Muscle layer of duodenum (tissue), 2 donors: ENCODE data around the gene DGKG.

ENCODE experiments used
- H3K27ac ChIP-seq: one replicate; pipeline ENCODE4 v1.7.0; 2013; ENCODE audit warnings: mild to moderate bottlenecking, low read length
- H3K27me3 ChIP-seq: one replicate; pipeline ENCODE4 v1.7.0; 2013; ENCODE audit warnings: low read depth, mild to moderate bottlenecking, control low read depth, low read length
- H3K36me3 ChIP-seq, 2 donors: one replicate each; pipeline ENCODE4 v1.7.0; 2013; ENCODE audit warnings: low read length in 2 of 2, control low read depth in 1 of 2, mild to moderate bottlenecking in 1 of 2; ENCODE audit not compliant: insufficient read depth in 2 of 2, control insufficient read depth in 1 of 2
- H3K4me1 ChIP-seq, 2 donors: one replicate each; pipeline ENCODE4 v1.7.0; 2013; ENCODE audit warnings: low read length in 2 of 2, mild to moderate bottlenecking in 2 of 2, control low read depth in 1 of 2, moderate library complexity in 1 of 2; ENCODE audit not compliant: insufficient read depth in 2 of 2, control insufficient read depth in 1 of 2
- H3K4me3 ChIP-seq, 2 donors: one replicate each; pipeline ENCODE4 v1.7.0; 2013; ENCODE audit warnings: low read length in 2 of 2, low read depth in 1 of 2, mild to moderate bottlenecking in 1 of 2
- H3K9me3 ChIP-seq, 2 donors: one replicate each; pipeline ENCODE4 v1.7.0; 2013; ENCODE audit warnings: low read length in 2 of 2, control low read depth in 1 of 2, mild to moderate bottlenecking in 1 of 2; ENCODE audit not compliant: control insufficient read depth in 1 of 2
- donor health status: healthy.

Gene DGKG

GRCh38 chr3:186366206-186366605 is 4.2 kb upstream of the DGKG start:
- H3K4me1 ChIP-seq: peaks cover 5 to 16% of the 10 kb centered on the region in 2 donors
- peaks cover 8% of the 10 kb centered on the region for H3K27me3 ChIP-seq
- no peaks in the 10 kb centered on the region for H3K9me3 ChIP-seq
- H3K36me3 ChIP-seq: no peaks in the 10 kb centered on the region
- H3K4me3 ChIP-seq: no peak overlapping the region
- H3K27ac ChIP-seq: no peak overlapping the region

- Histone ChIP-seq H3K27me3 (peaks cover 11% of the 10 kb centered on the region), H3K4me3 (no peak overlapping the region), H3K27ac (no peak overlapping the region), H3K4me1 (peaks cover 5 to 20% of the 10 kb centered on the region in 2 donors), H3K36me3 (no peaks in the 10 kb centered on the region), H3K9me3 (no peaks in the 10 kb centered on the region)
Observed at GRCh38 chr3:186365202-186365974, 3.4 kb upstream of the DGKG start.

GRCh38 chr3:186362988-186363387 is 954 bp upstream of the DGKG start:
- Histone ChIP-seq H3K27me3 (peaks cover 11% of the 10 kb centered on the region), H3K4me3 (no peak overlapping the region), H3K9me3 (no peaks in the 10 kb centered on the region), H3K27ac (no peak overlapping the region), H3K4me1 (peaks cover 5 to 20% of the 10 kb centered on the region in 2 donors), H3K36me3 (no peaks in the 10 kb centered on the region)

- Histone ChIP-seq H3K27me3 (peaks cover 11% of the 10 kb centered on the region), H3K4me3 (peak overlapping the region; percentile 72 to 74), H3K36me3 (no peaks in the 10 kb centered on the region), H3K27ac (no peak overlapping the region), H3K4me1 (peaks cover 5 to 16% of the 10 kb centered on the region in 2 donors), H3K9me3 (no peaks in the 10 kb centered on the region)
Observed at GRCh38 chr3:186362537-186362842, 456 bp upstream of the DGKG start.

- Histone ChIP-seq H3K4me3 (peak overlapping the region; percentile 72 to 74), H3K27me3 (peaks cover 11% of the 10 kb centered on the region), H3K27ac (peak overlapping the region; percentile 27), H3K36me3 (no peaks in the 10 kb centered on the region), H3K9me3 (no peaks in the 10 kb centered on the region), H3K4me1 (peaks cover 5 to 15% of the 10 kb centered on the region in 2 donors)
Observed at GRCh38 chr3:186361246-186361761, 730 bp downstream of the DGKG start.

- H3K4me3 ChIP-seq: peak overlapping the region; percentile 72 to 74
- H3K27ac ChIP-seq: peak overlapping the region; percentile 27
- H3K27me3 ChIP-seq: peaks cover 11% of the 10 kb centered on the region
- peaks cover under 1 to 15% of the 10 kb centered on the region in 2 donors for H3K4me1 ChIP-seq
- H3K36me3 ChIP-seq: no peaks in the 10 kb centered on the region
- no peaks in the 10 kb centered on the region for H3K9me3 ChIP-seq
Observed at GRCh38 chr3:186360779-186361178, 1.3 kb downstream of the DGKG start.

GRCh38 chr3:186359078-186359477 is 3.0 kb downstream of the DGKG start:
- no peak overlapping the region for H3K4me3 ChIP-seq
- no peaks in the 10 kb centered on the region for H3K9me3 ChIP-seq
- H3K27me3 ChIP-seq: peaks cover 11% of the 10 kb centered on the region
- H3K27ac ChIP-seq: no peak overlapping the region
- no peaks in the 10 kb centered on the region for H3K36me3 ChIP-seq
- peaks cover 0 to 16% of the 10 kb centered on the region in 2 donors for H3K4me1 ChIP-seq

- H3K9me3 ChIP-seq: no peaks in the 10 kb centered on the region
- no peaks in the 10 kb centered on the region for H3K36me3 ChIP-seq
- H3K27me3 ChIP-seq: peaks cover 3% of the 10 kb centered on the region
- no peak overlapping the region for H3K4me3 ChIP-seq
- peaks cover 0 to 12% of the 10 kb centered on the region in 2 donors for H3K4me1 ChIP-seq
- H3K27ac ChIP-seq: no peak overlapping the region
Observed at GRCh38 chr3:186356152-186356551, 5.9 kb downstream of the DGKG start.

GRCh38 chr3:186354100-186354499 is 7.9 kb downstream of the DGKG start:
- Histone ChIP-seq H3K27me3 (no peaks in the 10 kb centered on the region), H3K9me3 (no peaks in the 10 kb centered on the region), H3K4me3 (no peak overlapping the region), H3K27ac (no peak overlapping the region), H3K36me3 (no peaks in the 10 kb centered on the region), H3K4me1 (peaks cover 0 to 9% of the 10 kb centered on the region in 2 donors)

GRCh38 chr3:186352369-186352768 is 9.7 kb downstream of the DGKG start:
- Histone ChIP-seq H3K27me3 (no peaks in the 10 kb centered on the region), H3K4me3 (no peak overlapping the region), H3K4me1 (peaks cover 0 to 9% of the 10 kb centered on the region in 2 donors), H3K27ac (no peak overlapping the region), H3K36me3 (no peaks in the 10 kb centered on the region), H3K9me3 (no peaks in the 10 kb centered on the region)

GRCh38 chr3:186342197-186342596 is 19.8 kb downstream of the DGKG start:
- no peak overlapping the region for H3K4me3 ChIP-seq
- H3K27ac ChIP-seq: no peak overlapping the region
- H3K36me3 ChIP-seq: no peaks in the 10 kb centered on the region
- H3K4me1 ChIP-seq: no peaks in the 10 kb centered on the region
- no peaks in the 10 kb centered on the region for H3K9me3 ChIP-seq
- H3K27me3 ChIP-seq: no peaks in the 10 kb centered on the region

- Histone ChIP-seq H3K36me3 (no peaks in the 10 kb centered on the region), H3K9me3 (no peaks in the 10 kb centered on the region), H3K4me3 (no peak overlapping the region), H3K27ac (no peak overlapping the region), H3K27me3 (no peaks in the 10 kb centered on the region), H3K4me1 (no peaks in the 10 kb centered on the region)
Observed at GRCh38 chr3:186340204-186340603, 21.8 kb downstream of the DGKG start.
